ENCODE measurements around the gene NPAS1.
A peak's percentile ranks its signal among the peaks of the same experiment; 100 is the strongest.
"Not testable (repeated sequence)": the region's sequence is repeated elsewhere in the genome, so short reads cannot be mapped to it uniquely, and the experiment has no call there.

Gene NPAS1

DNA sequence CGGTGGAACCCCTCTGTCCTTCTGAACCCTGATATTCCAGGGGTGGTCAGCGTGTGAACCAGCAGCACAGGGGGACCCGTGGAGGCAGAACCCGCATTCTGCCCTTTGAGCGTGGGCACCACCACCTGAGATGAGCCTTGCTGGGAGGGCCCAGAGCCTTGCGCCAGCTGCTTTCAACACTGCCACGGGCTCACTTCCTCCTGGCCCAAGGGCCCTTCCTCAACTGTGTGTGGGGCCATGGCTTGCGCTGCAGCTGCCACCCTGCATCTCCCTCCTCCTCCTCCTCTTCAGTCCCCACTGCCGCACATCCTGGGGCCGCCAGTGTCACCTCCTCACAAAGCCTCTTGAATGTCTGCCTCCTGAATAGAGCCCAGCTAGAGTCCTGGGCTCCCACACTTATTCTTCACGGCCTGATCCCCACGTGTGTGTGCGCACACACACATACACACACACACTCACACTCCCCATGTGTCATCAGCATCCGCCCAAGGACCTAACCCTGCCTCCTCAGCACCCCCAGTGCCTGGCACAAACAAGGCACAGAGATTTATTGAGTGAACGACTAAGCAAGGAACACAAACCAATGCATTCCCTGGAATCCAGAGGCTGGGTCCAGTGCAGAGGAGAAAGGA lies 55.7 kb downstream of the NPAS1 start:
- DNase-seq (ENCODE audit: low read depth) = no peak
- TF ChIP-seq, protein P1, sequence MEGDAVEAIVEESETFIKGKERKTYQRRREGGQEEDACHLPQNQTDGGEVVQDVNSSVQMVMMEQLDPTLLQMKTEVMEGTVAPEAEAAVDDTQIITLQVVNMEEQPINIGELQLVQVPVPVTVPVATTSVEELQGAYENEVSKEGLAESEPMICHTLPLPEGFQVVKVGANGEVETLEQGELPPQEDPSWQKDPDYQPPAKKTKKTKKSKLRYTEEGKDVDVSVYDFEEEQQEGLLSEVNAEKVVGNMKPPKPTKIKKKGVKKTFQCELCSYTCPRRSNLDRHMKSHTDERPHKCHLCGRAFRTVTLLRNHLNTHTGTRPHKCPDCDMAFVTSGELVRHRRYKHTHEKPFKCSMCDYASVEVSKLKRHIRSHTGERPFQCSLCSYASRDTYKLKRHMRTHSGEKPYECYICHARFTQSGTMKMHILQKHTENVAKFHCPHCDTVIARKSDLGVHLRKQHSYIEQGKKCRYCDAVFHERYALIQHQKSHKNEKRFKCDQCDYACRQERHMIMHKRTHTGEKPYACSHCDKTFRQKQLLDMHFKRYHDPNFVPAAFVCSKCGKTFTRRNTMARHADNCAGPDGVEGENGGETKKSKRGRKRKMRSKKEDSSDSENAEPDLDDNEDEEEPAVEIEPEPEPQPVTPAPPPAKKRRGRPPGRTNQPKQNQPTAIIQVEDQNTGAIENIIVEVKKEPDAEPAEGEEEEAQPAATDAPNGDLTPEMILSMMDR (conservative IDR thresholded peaks at IDR 0.05; ENCODE audit: low read depth, low read length) = no peak
- H3K4me3 ChIP-seq (ENCODE audit: low read depth, low read length) = no peak overlapping the region

GRCh38 chr19:47075941-47076340 lies 56.3 kb downstream of the NPAS1 start:
- TF ChIP-seq, protein P1 (conservative IDR thresholded peaks at IDR 0.05; ENCODE audit: low read depth, low read length) = no peak
- DNase-seq (ENCODE audit: low read depth) = peak; percentile 43
- H3K4me3 ChIP-seq (ENCODE audit: low read depth, low read length) = no peak overlapping the region

- not testable (repeated sequence) for DNase-seq (ENCODE audit: low read depth); H3K4me3 ChIP-seq (ENCODE audit: low read depth, low read length)
Observed at GRCh38 chr19:47078351-47078750, 58.7 kb downstream of the NPAS1 start.

DNA sequence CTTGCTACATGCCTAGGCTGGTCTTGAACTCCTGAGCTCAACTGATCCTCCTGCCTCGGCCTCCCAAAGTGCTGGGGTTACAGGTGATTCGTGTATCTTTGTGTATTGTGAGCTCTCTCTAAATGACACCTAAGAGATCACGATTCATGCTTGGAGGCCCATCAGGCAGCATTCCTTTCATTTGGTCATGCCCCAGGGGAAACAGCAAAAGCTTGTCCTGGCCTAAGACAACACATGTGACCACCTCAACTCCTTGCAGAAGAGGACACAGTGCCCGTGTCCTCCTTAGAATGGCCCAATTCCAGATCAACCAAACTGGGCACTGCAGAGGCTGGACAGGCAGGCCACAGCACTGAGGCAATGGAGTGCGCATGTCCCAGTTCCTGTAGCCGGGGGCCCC lies 61.5 kb downstream of the NPAS1 start:
- no peak for DNase-seq (ENCODE audit: low read depth)
- TF ChIP-seq, protein P1 (conservative IDR thresholded peaks at IDR 0.05; ENCODE audit: low read depth, low read length) = no peak
- H3K4me3 ChIP-seq (ENCODE audit: low read depth, low read length) = no peak overlapping the region

DNA sequence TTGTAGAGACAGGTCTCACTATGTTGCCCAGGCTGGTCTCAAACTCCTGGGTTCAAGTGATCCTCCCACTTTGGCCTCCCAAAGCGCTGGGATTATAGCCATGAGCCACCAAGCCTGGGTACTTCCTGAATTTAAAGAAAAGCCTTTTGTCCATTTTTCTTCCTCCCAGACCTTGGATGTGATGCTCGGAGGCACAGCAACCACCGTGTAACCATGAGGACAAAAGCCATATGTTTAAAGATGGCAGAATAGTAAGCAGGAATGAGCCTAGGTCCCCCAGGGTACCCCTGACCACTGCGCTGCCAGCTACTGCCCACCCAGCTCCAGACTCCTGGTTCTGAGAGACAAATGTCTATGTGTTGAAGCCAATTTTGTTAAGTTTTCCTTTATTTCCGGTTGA lies 62.9 kb downstream of the NPAS1 start:
- H3K4me3 ChIP-seq (ENCODE audit: low read depth, low read length) = no peak overlapping the region
- TF ChIP-seq, protein P1 (conservative IDR thresholded peaks at IDR 0.05; ENCODE audit: low read depth, low read length) = no peak
- no peak for DNase-seq (ENCODE audit: low read depth)

- TF ChIP-seq, protein P1 (conservative IDR thresholded peaks at IDR 0.05; ENCODE audit: low read depth, low read length) = no peak
- H3K4me3 ChIP-seq (ENCODE audit: low read depth, low read length) = no peak overlapping the region
- DNase-seq (ENCODE audit: low read depth) = no peak
Observed at GRCh38 chr19:47084879-47085439, 65.3 kb downstream of the NPAS1 start.

GRCh38 chr19:47086280-47086679 lies 66.6 kb downstream of the NPAS1 start:
- no peak overlapping the region for H3K4me3 ChIP-seq (ENCODE audit: low read depth, low read length)
- no peak for DNase-seq (ENCODE audit: low read depth)
- TF ChIP-seq, protein P1 (conservative IDR thresholded peaks at IDR 0.05; ENCODE audit: low read depth, low read length) = no peak

Measured in choroid plexus epithelial cell (primary cell).